GM19463 (cell line): Measurements from ENCODE around the gene SLC6A5.

Experiments used
- ATAC-seq: cut with Tn5 transposase; IDR thresholded peaks from one replicate; pipeline ENCODE4 v1.9.1; 2021; ENCODE audit warnings: mild to moderate bottlenecking, moderate library complexity; ENCODE audit not compliant: unreplicated experiment

SLC6A5 gene

GRCh38 chr11:20596205-20597153 lies 2.9 kb upstream of the SLC6A5 start:
- ATAC-seq: no peak

GRCh38 chr11:20597154-20597679 lies 2.2 kb upstream of the SLC6A5 start:
- no peak for ATAC-seq

- ATAC-seq: no peak
These were observed 1.5 kb upstream of the SLC6A5 start for GRCh38 chr11:20597680-20598484.

GRCh38 chr11:20598492-20598891 lies 916 bp upstream of the SLC6A5 start:
- ATAC-seq: no peak

- no peak for ATAC-seq
These were observed 575 bp downstream of the SLC6A5 start for GRCh38 chr11:20600020-20600346.

- ATAC-seq: no peak
These were observed 1.1 kb downstream of the SLC6A5 start for GRCh38 chr11:20600551-20600950.

- ATAC-seq: no peak
These were observed 2.0 kb downstream of the SLC6A5 start for GRCh38 chr11:20601221-20601914.

GRCh38 chr11:20604295-20604803 lies 4.9 kb downstream of the SLC6A5 start:
- ATAC-seq: no peak

- ATAC-seq: no peak
These were observed 5.6 kb downstream of the SLC6A5 start for GRCh38 chr11:20604864-20605601.

GRCh38 chr11:20605602-20606091 lies 6.2 kb downstream of the SLC6A5 start:
- ATAC-seq: no peak

GRCh38 chr11:20608934-20609333 lies 9.5 kb downstream of the SLC6A5 start:
- no peak for ATAC-seq

- peak; percentile 98 for ATAC-seq
These were observed 10.6 kb downstream of the SLC6A5 start for GRCh38 chr11:20609727-20610707.

- ATAC-seq: no peak
These were observed 11.4 kb downstream of the SLC6A5 start for GRCh38 chr11:20610825-20611224.

GRCh38 chr11:20611445-20611844 lies 12.0 kb downstream of the SLC6A5 start:
- no peak for ATAC-seq

- ATAC-seq: no peak
These were observed 12.5 kb downstream of the SLC6A5 start for GRCh38 chr11:20611892-20612291.

GRCh38 chr11:20612416-20612815 lies 13.0 kb downstream of the SLC6A5 start:
- no peak for ATAC-seq

GRCh38 chr11:20616920-20617319 lies 17.5 kb downstream of the SLC6A5 start:
- no peak for ATAC-seq

- ATAC-seq: no peak
These were observed 18.1 kb downstream of the SLC6A5 start for GRCh38 chr11:20617346-20618005.
